GM19043 (cell line): Measurements from ENCODE around the gene SRGAP2B.
"Not testable (repeated sequence)": the region's sequence is repeated elsewhere in the genome, so short reads cannot be mapped to it uniquely, and the experiment has no call there.

Source experiments
- ATAC-seq: cut with Tn5 transposase; IDR thresholded peaks from one replicate; pipeline ENCODE4 v1.9.1; 2021; ENCODE audit warnings: low read depth; ENCODE audit not compliant: unreplicated experiment

Gene SRGAP2B

GRCh38 chr1:145000074-145000742, 94.9 kb downstream of the SRGAP2B start:
- not testable (repeated sequence) for ATAC-seq

- not testable (repeated sequence) for ATAC-seq
These were observed 96.2 kb downstream of the SRGAP2B start for GRCh38 chr1:144998981-144999273.

- ATAC-seq, result not testable (repeated sequence)
These were observed 96.8 kb downstream of the SRGAP2B start for GRCh38 chr1:144998134-144998980.

GRCh38 chr1:144995833-144996410, 99.2 kb downstream of the SRGAP2B start:
- ATAC-seq, result not testable (repeated sequence)

GRCh38 chr1:144992915-144993314, 102.2 kb downstream of the SRGAP2B start:
- not testable (repeated sequence) for ATAC-seq

- ATAC-seq, result not testable (repeated sequence)
These were observed 104.5 kb downstream of the SRGAP2B start for GRCh38 chr1:144990611-144991010.

GRCh38 chr1:144987131-144987530, 108.0 kb downstream of the SRGAP2B start:
- not testable (repeated sequence) for ATAC-seq

GRCh38 chr1:144986171-144986860, 108.8 kb downstream of the SRGAP2B start:
- not testable (repeated sequence) for ATAC-seq

- ATAC-seq, result not testable (repeated sequence)
These were observed 109.5 kb downstream of the SRGAP2B start for GRCh38 chr1:144985550-144986170.

- not testable (repeated sequence) for ATAC-seq
These were observed 112.2 kb downstream of the SRGAP2B start for GRCh38 chr1:144982802-144983525.

GRCh38 chr1:144981157-144981556, 114.0 kb downstream of the SRGAP2B start:
- not testable (repeated sequence) for ATAC-seq

- not testable (repeated sequence) for ATAC-seq
These were observed 115.0 kb downstream of the SRGAP2B start for GRCh38 chr1:144979960-144980595.

GRCh38 chr1:144977856-144978255, 117.3 kb downstream of the SRGAP2B start:
- ATAC-seq, result not testable (repeated sequence)

- not testable (repeated sequence) for ATAC-seq
These were observed 123.2 kb downstream of the SRGAP2B start for GRCh38 chr1:144971936-144972335.

- not testable (repeated sequence) for ATAC-seq
These were observed 128.6 kb downstream of the SRGAP2B start for GRCh38 chr1:144966488-144966887.

- ATAC-seq, result not testable (repeated sequence)
These were observed 130.4 kb downstream of the SRGAP2B start for GRCh38 chr1:144964765-144965164.

GRCh38 chr1:144964186-144964585, 130.9 kb downstream of the SRGAP2B start:
- not testable (repeated sequence) for ATAC-seq

GRCh38 chr1:144963571-144963970, 131.6 kb downstream of the SRGAP2B start:
- ATAC-seq, result not testable (repeated sequence)
